Aorta (tissue), 5 donors: ENCODE results near the gene LYZL1. TPM values are rescaled to one million over a fixed set of nuclear protein-coding genes. Genes with fewer than 3 reads are reported as not detected.
"Not testable (repeated sequence)": the region's sequence is repeated elsewhere in the genome, so short reads cannot be mapped to it uniquely, and the experiment has no call there.

Source experiments
- ATAC-seq: fragments of 200-7000 bp; cut with Tn5 transposase; one replicate; pipeline ENCODE4 v1.9.1; 2022; ENCODE audit warnings: moderate library complexity; ENCODE audit not compliant: low FRiP score
- DNase-seq, 2 donors: peaks; one replicate each; pipeline ENCODE4 v3.0.0-alpha.2; 2020
- H3K27ac ChIP-seq, 2 donors: one replicate each; pipeline ENCODE4 v1.5.1; 2013; ENCODE audit warnings: low read length in 2 of 2, mild to moderate bottlenecking in 2 of 2, moderate library complexity in 2 of 2, control low read depth in 1 of 2, inconsistent platforms in 1 of 2, low read depth in 1 of 2
- H3K27me3 ChIP-seq, 2 donors: one replicate each; pipeline ENCODE4 v1.6.1; 2013; ENCODE audit warnings: control low read depth in 1 of 2, low read length in 1 of 2, mild to moderate bottlenecking in 1 of 2, moderate library complexity in 1 of 2; ENCODE audit not compliant: insufficient read depth in 2 of 2, control insufficient read depth in 1 of 2
- H3K36me3 ChIP-seq, 2 donors: one replicate each; pipeline ENCODE4 v1.6.1; 2013; ENCODE audit warnings: control low read depth in 1 of 2, low read length in 1 of 2, mild to moderate bottlenecking in 1 of 2; ENCODE audit not compliant: insufficient read depth in 2 of 2, control insufficient read depth in 1 of 2
- H3K4me1 ChIP-seq, 2 donors: one replicate each; pipeline ENCODE4 v1.6.1; 2013; ENCODE audit warnings: low read length in 2 of 2, control low read depth in 1 of 2, mild to moderate bottlenecking in 1 of 2, moderate library complexity in 1 of 2; ENCODE audit not compliant: insufficient read depth in 2 of 2, control insufficient read depth in 1 of 2
- H3K4me3 ChIP-seq, 2 donors: one replicate each; pipeline ENCODE4 v1.5.1; 2013; ENCODE audit warnings: low read length in 2 of 2, control low read depth in 1 of 2, mild to moderate bottlenecking in 1 of 2
- H3K9me3 ChIP-seq: one replicate; pipeline ENCODE4 v1.6.1; 2013; ENCODE audit warnings: mild to moderate bottlenecking, low read length; ENCODE audit not compliant: control insufficient read depth
- WGBS, 2 donors: extraction: QIAGEN DNeasy Blood & Tissue Kit; methylation state at CpG; one replicate each; pipeline ENCODE4 v1.1.7; 2013; 5-methylcytosine and 5-hydroxymethylcytosine counted together
- intact Hi-C, 2 donors: fragments of 100-400 bp; cut with DNase I; formaldehyde crosslinking; loops; one replicate each; pipeline versions ENCODE4 v1.14.2 to v1.15.0; 2022
- polyA plus RNA-seq, 2 donors: library from polyadenylated mRNA; stranded (reverse); fragments of 200-250 nt; gene quantifications; one replicate each; pipeline ENCODE4 v1.2.3, GENCODE V29; 2013
- total RNA-seq, 2 donors: library from RNA; stranded (reverse); fragmentation: NEBNext Ultra II Directional; extraction: Animal tissue kit (Norgen Biotek cat#: 25700); gene quantifications; one replicate each; pipeline ENCODE4 v1.2.1, GENCODE V29; 2021
- donor health status: healthy with polysubstance abuse.
- donor health status: Bipolar disorder and iron deficiency.
- donor health status: DM: no; HTN: no; CAD: no.
- donor health status: DM: no; HTN: no; CAD: no.
- donor health status: DM: yes; HTN: yes; CAD: no.

The LYZL1 gene
- total and polyA plus RNA-seq, 4 donors, result not detected

GRCh38 chr10:29318141-29319071 is 29.5 kb downstream of the LYZL1 start:
- H3K9me3 ChIP-seq, intact Hi-C loops, H3K4me1 ChIP-seq, H3K27me3 ChIP-seq, H3K4me3 ChIP-seq, H3K27ac ChIP-seq, H3K36me3 ChIP-seq: not testable (repeated sequence)
- ATAC-seq (peak; percentile 86), DNase-seq (peak; percentile 73 to 87)
- 1 to 3% methylated on average over 22 of the region's 22 CpGs for WGBS, 2 donors

GRCh38 chr10:29319205-29319781 is 30.4 kb downstream of the LYZL1 start:
- DNase-seq (no peak), ATAC-seq (no peak)
- no peaks in the 10 kb centered on the region for H3K9me3 ChIP-seq
- WGBS, 2 donors, result 62 to 71% methylated on average over 13 of the region's 13 CpGs
- intact Hi-C loops, result no loop called here
- no peak overlapping the region for H3K4me3 ChIP-seq
- H3K27ac ChIP-seq, result no peak overlapping the region
- H3K4me1 ChIP-seq, result no peaks in the 10 kb centered on the region
- H3K36me3 ChIP-seq, result no peaks in the 10 kb centered on the region
- no peaks in the 10 kb centered on the region for H3K27me3 ChIP-seq

- DNase-seq, H3K27ac ChIP-seq, H3K27me3 ChIP-seq, intact Hi-C loops, H3K9me3 ChIP-seq, H3K4me1 ChIP-seq, H3K4me3 ChIP-seq, H3K36me3 ChIP-seq, ATAC-seq: not testable (repeated sequence)
- WGBS, 2 donors, result 94% methylated on average over 5 of the region's 5 CpGs
Observed at GRCh38 chr10:29320680-29321121, 31.8 kb downstream of the LYZL1 start.

- WGBS, 2 donors, result 89 to 95% methylated on average over 8 of the region's 8 CpGs
- H3K9me3 ChIP-seq, result no peaks in the 10 kb centered on the region
- intact Hi-C loops, result no loop called here
Observed at GRCh38 chr10:29321656-29322055, 32.8 kb downstream of the LYZL1 start.

GRCh38 chr10:29322918-29323317 is 34.0 kb downstream of the LYZL1 start:
- intact Hi-C loops, result no loop called here
- ATAC-seq (no peak), DNase-seq (no peak)
- WGBS, 2 donors, result 56 to 60% methylated on average over 5 of the region's 5 CpGs
- Histone ChIP-seq H3K9me3 (no peaks in the 10 kb centered on the region), H3K36me3 (no peaks in the 10 kb centered on the region), H3K27me3 (no peaks in the 10 kb centered on the region), H3K4me3 (no peak overlapping the region), H3K27ac (no peak overlapping the region), H3K4me1 (no peaks in the 10 kb centered on the region)

More at GRCh38 chr10:29321656-29322055, 32.8 kb downstream of the LYZL1 start:
- Histone ChIP-seq H3K4me1 (no peaks in the 10 kb centered on the region), H3K27me3 (no peaks in the 10 kb centered on the region), H3K27ac (no peak overlapping the region), H3K4me3 (no peak overlapping the region), H3K36me3 (no peaks in the 10 kb centered on the region)
- DNase-seq (no peak), ATAC-seq (no peak)

GRCh38 chr10:29323367-29323766 is 34.5 kb downstream of the LYZL1 start:
- WGBS, 2 donors, result 90 to 92% methylated on average over 5 of the region's 5 CpGs
- no peak for ATAC-seq
- no peak overlapping the region for H3K27ac ChIP-seq
- no peaks in the 10 kb centered on the region for H3K36me3 ChIP-seq
- intact Hi-C loops, result no loop called here
- no peaks in the 10 kb centered on the region for H3K4me1 ChIP-seq
- no peaks in the 10 kb centered on the region for H3K27me3 ChIP-seq
- no peak overlapping the region for H3K4me3 ChIP-seq
- H3K9me3 ChIP-seq, result no peaks in the 10 kb centered on the region
- DNase-seq, result no peak

GRCh38 chr10:29324220-29324841 is 35.5 kb downstream of the LYZL1 start:
- Histone ChIP-seq H3K27me3 (no peaks in the 10 kb centered on the region), H3K9me3 (no peaks in the 10 kb centered on the region), H3K4me1 (no peaks in the 10 kb centered on the region), H3K27ac (no peak overlapping the region), H3K4me3 (no peak overlapping the region), H3K36me3 (no peaks in the 10 kb centered on the region)
- DNase-seq (no peak), ATAC-seq (no peak)
- intact Hi-C loops, result no loop called here
- WGBS, 2 donors, result 92% methylated on average over 11 of the region's 11 CpGs

- intact Hi-C loops, result no loop called here
- no peaks in the 10 kb centered on the region for H3K27me3 ChIP-seq
- no peak overlapping the region for H3K27ac ChIP-seq
- H3K36me3 ChIP-seq, result no peaks in the 10 kb centered on the region
- H3K4me1 ChIP-seq, result no peaks in the 10 kb centered on the region
- H3K9me3 ChIP-seq, result no peaks in the 10 kb centered on the region
- 97 to 98% methylated on average over 2 of the region's 2 CpGs for WGBS, 2 donors
- no peak overlapping the region for H3K4me3 ChIP-seq
- no peak for DNase-seq
- no peak for ATAC-seq
Observed at GRCh38 chr10:29326299-29326698, 37.4 kb downstream of the LYZL1 start.
